Measurements from ENCODE around the gene CTCF.
A peak's percentile ranks its signal among the peaks of the same experiment; 100 is the strongest.

The CTCF gene

DNA sequence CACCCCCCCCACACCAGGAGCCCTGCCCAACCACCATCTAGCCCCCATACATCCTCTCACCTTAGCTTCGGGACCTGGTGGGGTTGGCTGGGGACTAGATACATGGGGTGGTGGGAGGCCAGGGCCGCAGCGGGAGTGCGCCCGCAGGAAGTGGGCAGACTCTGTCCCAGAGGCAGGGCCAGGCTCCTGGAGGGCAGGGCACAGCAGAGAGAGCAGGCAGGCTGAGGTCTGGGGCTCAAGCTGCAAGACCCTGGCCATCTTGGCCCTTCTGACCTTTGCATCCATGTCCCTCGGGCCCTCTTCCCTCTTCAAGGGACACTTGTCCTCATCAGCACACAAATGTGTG lies 101.5 kb downstream of the CTCF start:
- no peak for DNase-seq (ENCODE audit: low spot score)

GRCh38 chr16:67664258-67664657 lies 101.9 kb downstream of the CTCF start:
- DNase-seq (ENCODE audit: low spot score), result no peak

DNA sequence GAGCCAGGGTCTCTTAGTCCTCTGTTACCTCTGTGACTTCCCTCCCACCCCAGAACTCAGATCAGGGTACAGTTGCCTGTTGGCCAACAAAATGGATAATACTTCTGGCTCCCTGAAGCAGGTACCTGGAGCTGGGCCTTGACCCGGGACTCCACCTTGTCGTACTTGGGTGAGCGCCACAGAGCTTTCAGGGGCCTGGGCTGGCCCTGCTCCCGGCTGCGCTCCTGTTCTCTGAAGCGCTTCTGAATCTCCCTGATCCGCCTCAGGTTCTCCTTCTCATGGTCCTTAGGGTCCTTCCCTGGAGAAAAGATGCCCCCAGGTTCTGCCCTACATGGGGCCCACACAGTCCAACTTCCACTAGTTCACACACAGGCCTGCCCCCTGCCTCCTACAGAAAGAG lies 102.5 kb downstream of the CTCF start:
- DNase-seq (ENCODE audit: low spot score), result no peak

DNA sequence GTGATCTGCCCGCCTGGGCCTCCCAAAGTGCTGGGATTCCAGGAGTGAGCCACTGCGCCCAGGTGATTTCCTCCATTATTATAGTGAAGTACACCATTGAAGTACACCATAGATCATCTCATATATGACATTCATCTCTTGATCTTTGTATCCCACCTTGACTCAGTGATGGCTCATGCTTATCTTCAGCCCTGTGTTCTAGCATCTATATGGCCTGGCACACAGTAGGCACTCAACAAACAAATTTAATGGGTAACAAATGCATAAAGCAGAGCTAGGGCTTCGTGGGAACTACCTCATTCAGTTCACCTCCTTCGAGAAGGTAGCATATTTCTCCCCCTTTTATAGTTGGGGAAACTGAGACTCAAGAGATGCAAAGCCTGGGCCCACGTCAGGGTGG lies 103.3 kb downstream of the CTCF start:
- no peak for DNase-seq (ENCODE audit: low spot score)

- peak; percentile 54 for DNase-seq (ENCODE audit: low spot score)
Observed at GRCh38 chr16:67666032-67666551, 103.8 kb downstream of the CTCF start.

GRCh38 chr16:67666559-67667452 lies 104.5 kb downstream of the CTCF start, which contains the start of the genes C16orf86 and ENKD1:
Gene C16orf86 (plus strand): TSS chr16:67666814. CDS start chr16:67666971, 157 bp downstream.
Gene ENKD1 (minus strand): TSS chr16:67666750. CDS start chr16:67666442, 308 bp downstream.
- DNase-seq (ENCODE audit: low spot score), result peak; percentile 85

GRCh38 chr16:67667453-67667816 lies 105.1 kb downstream of the CTCF start:
- no peak for DNase-seq (ENCODE audit: low spot score)

DNA sequence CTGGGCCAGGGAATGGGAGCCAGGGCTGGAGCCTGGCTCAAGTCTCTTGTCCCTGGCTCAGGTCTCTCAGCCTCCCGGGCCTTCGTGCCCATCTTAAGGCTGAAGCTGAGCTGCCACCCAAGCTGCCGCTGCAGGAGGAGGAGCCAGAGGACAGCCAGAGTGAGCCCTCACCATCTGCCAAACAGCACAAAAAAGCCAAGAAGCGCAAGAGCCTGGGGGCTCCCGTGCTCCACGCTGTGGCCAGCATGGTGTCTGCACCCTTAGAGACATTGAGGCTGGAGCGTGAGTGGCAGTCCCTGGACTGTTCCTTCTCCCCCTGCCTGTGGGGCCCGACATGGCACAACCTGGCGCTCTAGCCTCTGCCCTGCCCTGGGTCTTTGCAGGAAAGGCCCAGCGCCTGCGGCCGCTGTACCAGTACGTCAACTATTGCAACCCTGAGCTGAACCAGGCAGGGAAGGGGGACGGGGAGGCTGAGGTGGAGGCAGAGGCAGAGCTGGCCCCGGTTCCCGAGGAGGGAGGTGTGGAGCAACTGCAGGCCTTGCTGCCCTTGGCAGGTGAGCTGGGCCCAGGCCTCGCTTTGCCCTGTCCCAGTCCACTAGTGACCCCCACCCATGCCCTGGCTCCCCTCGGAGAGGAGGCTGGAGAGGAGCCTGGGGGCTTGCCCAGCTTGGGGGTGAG lies 105.6 kb downstream of the CTCF start:
- DNase-seq (ENCODE audit: low spot score), result peak; percentile 97

- DNase-seq (ENCODE audit: low spot score), result no peak
Observed at GRCh38 chr16:67668495-67669157, 106.3 kb downstream of the CTCF start.

- no peak for DNase-seq (ENCODE audit: low spot score)
Observed at GRCh38 chr16:67669499-67670101, 107.3 kb downstream of the CTCF start.

- DNase-seq (ENCODE audit: low spot score), result peak; percentile 15
Observed at GRCh38 chr16:67672306-67672705, 110.0 kb downstream of the CTCF start.

DNA sequence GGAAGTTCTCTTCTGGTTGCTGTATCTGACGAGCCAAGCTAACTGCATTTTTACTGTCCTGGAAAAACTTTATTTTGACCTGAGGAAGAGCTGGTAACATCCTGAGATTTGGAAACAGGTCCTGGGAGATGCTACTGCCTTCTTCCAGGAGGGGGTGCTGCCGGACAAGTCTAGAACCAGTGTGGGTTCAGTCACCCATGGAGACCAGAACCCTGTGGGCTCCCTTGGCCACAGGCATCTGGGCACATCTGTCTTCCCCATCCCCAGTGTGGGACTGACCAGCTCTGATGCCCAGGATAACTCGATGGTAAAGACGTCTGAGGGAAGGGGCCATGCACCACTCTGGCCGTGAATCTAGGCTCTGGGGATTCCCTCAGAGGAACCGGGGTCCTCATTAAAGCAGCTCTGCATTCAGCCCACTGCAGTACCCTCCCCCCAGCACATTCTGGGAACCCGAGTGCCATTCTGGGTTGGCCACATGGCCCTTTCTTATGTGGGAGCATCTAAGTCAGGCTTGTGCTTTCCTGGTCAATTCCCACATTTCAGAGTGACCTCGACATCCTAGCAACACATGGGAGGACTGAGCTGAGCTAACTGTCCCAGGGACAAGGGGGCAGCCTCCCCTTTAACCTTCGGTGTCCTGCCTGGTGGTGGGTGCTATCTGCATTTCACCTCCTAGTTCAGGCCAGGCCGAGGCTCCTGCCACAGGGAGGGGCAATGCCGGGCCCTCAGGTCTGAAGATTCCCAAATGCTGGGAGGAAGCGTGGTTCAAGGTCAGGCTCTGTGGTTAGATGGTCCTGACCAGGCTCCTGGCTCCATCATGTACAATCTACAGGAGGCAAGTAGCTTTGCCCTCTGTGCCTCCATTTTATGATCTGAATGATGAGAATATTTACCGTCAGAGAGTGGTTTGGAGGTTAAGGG lies 110.7 kb downstream of the CTCF start:
- DNase-seq (ENCODE audit: low spot score), result peak; percentile 41

GRCh38 chr16:67673712-67674580 lies 111.6 kb downstream of the CTCF start:
- no peak for DNase-seq (ENCODE audit: low spot score)

DNA sequence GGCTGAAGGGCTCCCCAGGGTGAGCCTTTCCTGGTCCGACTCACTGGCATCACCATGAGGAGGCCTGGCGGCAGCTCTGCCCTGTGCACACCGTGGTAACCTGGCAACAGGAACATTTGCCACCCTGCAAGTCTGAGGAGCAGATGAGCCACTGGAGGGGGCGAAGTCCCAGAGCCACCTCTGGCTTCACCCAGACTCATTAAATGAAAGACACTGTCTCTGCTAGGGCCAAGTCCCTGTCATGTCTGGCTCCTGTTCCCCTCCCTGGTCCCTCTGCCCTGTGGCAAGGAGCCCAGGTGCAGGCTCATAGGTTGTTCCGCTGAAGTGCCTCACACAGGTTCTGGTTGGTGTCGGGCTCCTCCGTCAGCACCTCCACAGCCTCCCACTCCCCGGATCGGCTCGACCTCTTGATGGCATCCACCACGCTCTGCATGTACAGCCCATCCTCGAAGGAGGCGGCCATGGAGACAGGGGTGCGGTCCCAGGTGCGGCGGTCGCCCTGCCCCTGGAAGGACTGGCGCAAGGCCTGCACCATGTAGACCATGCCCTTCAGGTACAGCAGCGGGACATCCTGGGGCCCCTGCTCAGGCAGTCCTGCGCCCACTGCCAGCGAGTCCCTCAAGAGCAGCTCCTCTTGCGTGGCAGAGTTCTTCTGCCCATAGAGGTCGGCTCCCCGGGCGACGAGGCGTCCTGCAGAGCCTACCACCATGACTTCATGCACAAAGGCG lies 112.7 kb downstream of the CTCF start:
- DNase-seq (ENCODE audit: low spot score), result no peak

DNA sequence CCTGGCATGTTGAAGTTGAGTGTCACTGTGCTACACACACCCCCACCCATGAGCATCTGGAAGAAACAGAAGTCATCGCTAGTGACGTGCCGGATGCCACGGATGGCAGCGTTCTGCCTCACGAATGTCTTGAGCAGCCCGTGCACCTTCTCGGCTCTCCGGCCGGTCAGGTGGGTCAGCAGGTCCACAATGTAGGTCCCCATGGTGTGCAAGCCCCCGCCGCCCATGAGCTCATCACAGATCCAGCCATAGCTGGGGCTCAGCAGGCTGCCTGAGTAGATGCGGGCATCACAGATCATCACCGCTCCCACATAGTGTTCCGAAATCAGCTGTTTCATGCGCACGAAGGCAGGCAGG lies 113.2 kb downstream of the CTCF start:
- DNase-seq (ENCODE audit: low spot score), result no peak

DNA sequence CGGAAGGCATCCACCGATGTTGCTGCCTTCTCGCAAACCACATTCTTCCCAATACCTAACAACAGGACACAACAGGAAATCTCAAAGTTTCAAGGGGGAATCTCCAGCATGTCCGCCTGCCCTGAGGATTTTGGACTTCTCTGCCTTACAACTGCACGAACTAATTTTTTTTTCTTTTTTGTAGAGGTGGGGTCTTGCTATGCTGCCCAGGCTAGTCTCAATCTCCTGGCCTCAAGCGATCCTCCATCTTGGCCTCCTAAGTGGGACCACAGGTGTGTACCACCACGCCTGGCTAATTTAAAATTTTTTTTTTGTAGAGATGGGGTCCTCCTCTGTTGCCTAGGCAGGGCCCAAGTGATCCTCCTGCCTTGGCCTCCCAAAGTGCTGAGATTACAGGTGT lies 113.7 kb downstream of the CTCF start:
- no peak for DNase-seq (ENCODE audit: low spot score)

- DNase-seq (ENCODE audit: low spot score), result no peak
Observed at GRCh38 chr16:67676516-67676915, 114.2 kb downstream of the CTCF start.

GRCh38 chr16:67676939-67677338 lies 114.6 kb downstream of the CTCF start:
- no peak for DNase-seq (ENCODE audit: low spot score)

GRCh38 chr16:67677712-67678111 lies 115.4 kb downstream of the CTCF start:
- no peak for DNase-seq (ENCODE audit: low spot score)

Measured in SK-N-DZ (cell line).